Measurements from ENCODE around the gene TAF3. TPM values are rescaled to one million over a fixed set of nuclear protein-coding genes. Genes with fewer than 3 reads are reported as not detected.

Gene TAF3
- polyA plus RNA-seq, 1 of the 3 experiments (the other 2 are of a cell fraction), result 2.4 TPM

DNA sequence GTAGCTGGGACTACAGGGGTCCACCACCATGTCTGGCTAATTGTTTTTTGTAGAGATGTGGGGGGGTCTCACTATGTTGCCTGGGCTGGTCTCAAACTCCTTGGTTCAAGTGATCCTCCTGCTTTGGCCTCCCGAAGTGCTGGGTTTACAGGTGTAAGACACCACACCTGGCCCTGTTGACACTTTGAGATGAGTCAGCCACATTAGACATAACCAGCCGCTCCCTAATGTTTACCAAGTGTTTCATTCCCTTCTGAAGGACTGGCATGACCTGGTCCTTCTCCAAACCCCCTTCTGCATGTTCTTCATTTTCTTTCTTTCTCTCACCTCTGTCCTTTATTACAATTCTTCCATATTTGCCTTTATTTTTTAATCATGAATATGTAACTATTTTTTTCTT lies 67.8 kb downstream of the TAF3 start:
- no peaks in the 10 kb centered on the region for H3K27me3 ChIP-seq (ENCODE audit: insufficient read depth)
- H3K4me3 ChIP-seq (ENCODE audit: low read depth in 2 of 2, low read length in 1 of 2), result no peak overlapping the region
- peaks cover 3 to 6% of the 10 kb centered on the region in 2 experiments; a peak in 3 of 4 replicates for H3K4me1 ChIP-seq (ENCODE audit: control insufficient read depth in 1 of 2, insufficient read depth in 2 of 2, low read depth in 1 of 2, low read length in 1 of 2)
- H2AFZ ChIP-seq (ENCODE audit: low read depth), result no peak overlapping the region
- no peak overlapping the region for H3K4me2 ChIP-seq
- ChIA-PET CTCF (no interaction called here), POLR2A (no interaction called here)
- H3K9me2 ChIP-seq, result no peaks in the 10 kb centered on the region
- H4K20me1 ChIP-seq (ENCODE audit: insufficient read depth), result no peaks in the 10 kb centered on the region
- no peak overlapping the region for H3K27ac ChIP-seq (ENCODE audit: low read depth in 2 of 2, low read length in 1 of 2)
- H3K79me2 ChIP-seq (ENCODE audit: insufficient read depth), result peaks cover 12% of the 10 kb centered on the region; the same call in 1 of the 2 replicates
- WGBS (ENCODE audit: low lambda C conversion rate), result 80% methylated on average over 1 of the region's 2 CpGs
- TF ChIP-seq NFIC (IDR thresholded peaks at IDR 0.05; ENCODE audit: borderline replicate concordance), result no peak
- no peak for DNase-seq
- H3K36me3 ChIP-seq (replicated peaks in 1 of 2; ENCODE audit: control insufficient read depth in 1 of 2, insufficient read depth in 2 of 2, low read length in 1 of 2), result no peaks in the 10 kb centered on the region
- H3K9me3 ChIP-seq, result no peaks in the 10 kb centered on the region
- no peaks in the 10 kb centered on the region for H3F3A ChIP-seq (replicated peaks; ENCODE audit: insufficient read depth)
- no peak overlapping the region for H3K9ac ChIP-seq

DNA sequence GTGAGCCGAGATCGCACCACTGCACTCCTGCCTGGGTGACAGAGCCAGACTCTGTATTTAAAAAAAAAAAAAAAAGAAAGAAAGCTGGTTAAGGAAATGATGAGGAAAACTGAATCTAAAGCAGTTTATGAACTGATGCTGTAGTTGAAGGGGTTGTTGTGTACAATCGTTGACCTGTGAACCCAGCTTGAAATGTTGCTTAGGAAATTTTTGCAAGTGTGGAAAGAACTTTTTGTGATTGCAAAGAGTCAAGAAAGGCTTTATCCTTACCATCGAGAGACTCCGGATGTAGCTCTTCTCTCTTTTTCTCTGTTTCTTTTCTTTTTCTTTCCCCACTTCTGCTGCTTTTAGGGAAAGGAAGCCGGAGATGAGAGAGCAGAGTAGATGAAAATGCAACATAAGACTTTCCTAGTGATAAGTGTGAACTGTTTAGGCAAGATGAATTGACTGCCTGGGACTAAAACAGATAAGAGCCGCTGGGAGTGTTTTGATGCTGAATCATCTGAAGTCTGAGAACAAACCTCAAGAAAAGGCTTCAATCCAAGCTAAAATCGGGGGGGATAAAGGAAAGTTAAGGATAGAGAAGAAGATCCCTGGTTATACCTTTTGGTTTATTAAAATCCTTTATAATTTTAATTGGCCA lies 69.0 kb downstream of the TAF3 start:
- Histone ChIP-seq H3K9ac (no peak overlapping the region), H2AFZ (ENCODE audit: low read depth) (no peak overlapping the region), H3K27me3 (ENCODE audit: insufficient read depth) (no peaks in the 10 kb centered on the region), H3K4me3 (ENCODE audit: low read depth in 2 of 2, low read length in 1 of 2) (no peak overlapping the region), H3K4me1 (ENCODE audit: control insufficient read depth in 1 of 2, insufficient read depth in 2 of 2, low read depth in 1 of 2, low read length in 1 of 2) (peaks cover 3 to 6% of the 10 kb centered on the region in 2 experiments; a peak in 3 of 4 replicates), H3K4me2 (peak overlapping the region; percentile 6; the same call in 1 of the 2 replicates), H3K27ac (ENCODE audit: low read depth in 2 of 2, low read length in 1 of 2) (peak overlapping the region in 1 of 2 experiments; percentile 15; a peak in 1 of 4 replicates), H3K36me3 (replicated peaks in 1 of 2; ENCODE audit: control insufficient read depth in 1 of 2, insufficient read depth in 2 of 2, low read length in 1 of 2) (no peaks in the 10 kb centered on the region), H3K9me2 (no peaks in the 10 kb centered on the region), H3K9me3 (no peaks in the 10 kb centered on the region), H3K79me2 (ENCODE audit: insufficient read depth) (peaks cover 12% of the 10 kb centered on the region; the same call in 1 of the 2 replicates), H3F3A (replicated peaks; ENCODE audit: insufficient read depth) (peaks cover 3% of the 10 kb centered on the region), H4K20me1 (ENCODE audit: insufficient read depth) (no peaks in the 10 kb centered on the region)
- no peak for DNase-seq
- 75% methylated on average over 8 of the region's 8 CpGs for WGBS (ENCODE audit: low lambda C conversion rate)
- POLR2A ChIA-PET, result no interaction called here
- CTCF ChIA-PET, result no interaction called here
- TF ChIP-seq TCF12 (IDR thresholded peaks at IDR 0.05) (peak; percentile 37; the same call in 1 of the 2 replicates), SMC3 (IDR thresholded peaks at IDR 0.05; ENCODE audit: low read depth, low read length) (no peak), RXRA (IDR thresholded peaks at IDR 0.05; ENCODE audit: borderline replicate concordance, low read depth) (no peak), TEAD4 (IDR thresholded peaks at IDR 0.05; ENCODE audit: borderline replicate concordance, insufficient read depth) (no peak), JUND (IDR thresholded peaks at IDR 0.05) (peak; percentile 50), EP300 (IDR thresholded peaks at IDR 0.05; ENCODE audit: borderline replicate concordance in 1 of 2, low read depth in 1 of 2, low read length in 1 of 2) (no peak), TAF1 (IDR thresholded peaks at IDR 0.05; ENCODE audit: borderline replicate concordance, low read depth, low read length) (no peak), RFX5 (IDR thresholded peaks at IDR 0.05; ENCODE audit: low read length) (no peak), FOSL2 (IDR thresholded peaks at IDR 0.05; ENCODE audit: borderline replicate concordance, low read depth) (peak; percentile 53), EZH2phosphoT487 (IDR thresholded peaks at IDR 0.05; ENCODE audit: borderline replicate concordance, low read depth) (no peak)
- TF ChIP-seq, protein P1, sequence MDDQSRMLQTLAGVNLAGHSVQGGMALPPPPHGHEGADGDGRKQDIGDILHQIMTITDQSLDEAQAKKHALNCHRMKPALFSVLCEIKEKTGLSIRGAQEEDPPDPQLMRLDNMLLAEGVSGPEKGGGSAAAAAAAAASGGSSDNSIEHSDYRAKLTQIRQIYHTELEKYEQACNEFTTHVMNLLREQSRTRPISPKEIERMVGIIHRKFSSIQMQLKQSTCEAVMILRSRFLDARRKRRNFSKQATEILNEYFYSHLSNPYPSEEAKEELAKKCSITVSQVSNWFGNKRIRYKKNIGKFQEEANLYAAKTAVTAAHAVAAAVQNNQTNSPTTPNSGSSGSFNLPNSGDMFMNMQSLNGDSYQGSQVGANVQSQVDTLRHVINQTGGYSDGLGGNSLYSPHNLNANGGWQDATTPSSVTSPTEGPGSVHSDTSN (IDR thresholded peaks at IDR 0.05), result peak; percentile 70; the same call in 1 of the 2 replicates
- TF ChIP-seq, protein P2, sequence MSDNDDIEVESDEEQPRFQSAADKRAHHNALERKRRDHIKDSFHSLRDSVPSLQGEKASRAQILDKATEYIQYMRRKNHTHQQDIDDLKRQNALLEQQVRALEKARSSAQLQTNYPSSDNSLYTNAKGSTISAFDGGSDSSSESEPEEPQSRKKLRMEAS (IDR thresholded peaks at IDR 0.05; ENCODE audit: low read depth), result no peak
